Duodenal mucosa (tissue), 2 donors: ENCODE results near the gene ELK1.
"Not testable (repeated sequence)": the region's sequence is repeated elsewhere in the genome, so short reads cannot be mapped to it uniquely, and the experiment has no call there.

ENCODE experiments used
- H3K27ac ChIP-seq: one replicate; pipeline ENCODE4 v1.7.0; 2013; ENCODE audit warnings: low read depth, low read length
- H3K27me3 ChIP-seq, 2 donors: one replicate each; pipeline ENCODE4 v1.7.0; 2013; ENCODE audit warnings: low read length in 2 of 2, control low read depth in 1 of 2; ENCODE audit not compliant: insufficient read depth in 2 of 2, control insufficient read depth in 1 of 2
- H3K36me3 ChIP-seq, 2 donors: one replicate each; pipeline ENCODE4 v1.7.0; 2013; ENCODE audit warnings: low read length in 2 of 2, control low read depth in 1 of 2; ENCODE audit not compliant: insufficient read depth in 2 of 2, control insufficient read depth in 1 of 2
- H3K4me1 ChIP-seq, 2 donors: one replicate each; pipeline ENCODE4 v1.7.0; 2013; ENCODE audit warnings: low read length in 2 of 2, control low read depth in 1 of 2; ENCODE audit not compliant: insufficient read depth in 2 of 2, control insufficient read depth in 1 of 2
- H3K4me3 ChIP-seq, 2 donors: one replicate each; pipeline ENCODE4 v1.7.0; 2013; ENCODE audit warnings: low read length in 2 of 2, low read depth in 1 of 2
- H3K9ac ChIP-seq, 2 donors: one replicate each; pipeline ENCODE4 v1.7.0; 2013; ENCODE audit warnings: low read length in 2 of 2, low read depth in 1 of 2
- H3K9me3 ChIP-seq, 2 donors: one replicate each; pipeline ENCODE4 v1.7.0; 2013; ENCODE audit warnings: low read length in 2 of 2, control low read depth in 1 of 2; ENCODE audit not compliant: control insufficient read depth in 1 of 2

Gene ELK1

DNA sequence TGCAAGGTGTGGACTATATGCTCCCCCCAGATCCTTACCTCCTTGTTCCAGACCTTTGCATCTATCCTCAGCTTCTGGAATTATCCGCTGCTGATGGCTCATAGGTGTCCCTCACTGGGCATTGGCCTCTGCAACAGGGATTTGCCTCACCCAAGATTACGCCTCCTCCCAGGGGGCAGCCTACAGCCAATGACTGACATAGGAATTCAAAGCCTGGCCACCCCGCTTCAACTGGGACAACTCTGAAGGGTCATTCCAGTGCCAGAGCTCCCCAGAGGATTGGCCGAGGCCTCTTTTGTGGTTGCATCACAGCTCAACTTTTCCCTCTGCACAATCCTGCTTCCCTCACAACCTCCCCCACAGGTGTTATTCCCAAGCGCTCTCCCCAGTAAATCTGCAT is 35.7 kb downstream of the ELK1 start:
- no peaks in the 10 kb centered on the region for H3K36me3 ChIP-seq
- H3K27ac ChIP-seq, result no peak overlapping the region
- no peaks in the 10 kb centered on the region for H3K4me1 ChIP-seq
- H3K27me3 ChIP-seq, result no peaks in the 10 kb centered on the region
- H3K4me3 ChIP-seq, result no peak overlapping the region
- H3K9me3 ChIP-seq, result no peaks in the 10 kb centered on the region
- H3K9ac ChIP-seq, result no peak overlapping the region

- Histone ChIP-seq H3K27ac (no peak overlapping the region), H3K4me3 (no peak overlapping the region), H3K9ac (no peak overlapping the region), H3K4me1 (no peaks in the 10 kb centered on the region), H3K27me3 (no peaks in the 10 kb centered on the region), H3K36me3 (no peaks in the 10 kb centered on the region), H3K9me3 (no peaks in the 10 kb centered on the region)
These were observed 37.3 kb downstream of the ELK1 start for GRCh38 chrX:47613082-47613481.

DNA sequence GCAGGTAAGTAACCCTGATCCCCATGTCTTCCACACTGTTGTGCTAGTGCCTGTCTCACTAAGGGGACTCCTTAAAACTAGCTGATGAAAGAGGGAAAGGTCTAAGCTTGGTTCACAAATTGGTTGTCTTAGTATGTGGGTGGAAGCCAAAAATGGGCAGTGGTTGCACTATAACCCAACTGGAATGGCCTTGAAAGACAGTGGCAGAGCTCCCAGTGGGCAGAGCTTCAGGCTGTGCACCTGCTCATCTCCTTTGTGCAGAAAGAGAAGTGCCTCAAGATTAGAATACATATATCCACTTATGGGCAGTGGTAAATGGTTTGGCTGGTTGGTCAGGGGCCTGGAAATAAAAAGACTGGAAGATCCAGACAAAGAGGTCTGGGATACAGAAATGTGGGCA is 37.9 kb downstream of the ELK1 start:
- no peak overlapping the region for H3K9ac ChIP-seq
- no peaks in the 10 kb centered on the region for H3K27me3 ChIP-seq
- no peaks in the 10 kb centered on the region for H3K9me3 ChIP-seq
- H3K36me3 ChIP-seq, result no peaks in the 10 kb centered on the region
- H3K27ac ChIP-seq, result no peak overlapping the region
- H3K4me3 ChIP-seq, result no peak overlapping the region
- no peaks in the 10 kb centered on the region for H3K4me1 ChIP-seq

DNA sequence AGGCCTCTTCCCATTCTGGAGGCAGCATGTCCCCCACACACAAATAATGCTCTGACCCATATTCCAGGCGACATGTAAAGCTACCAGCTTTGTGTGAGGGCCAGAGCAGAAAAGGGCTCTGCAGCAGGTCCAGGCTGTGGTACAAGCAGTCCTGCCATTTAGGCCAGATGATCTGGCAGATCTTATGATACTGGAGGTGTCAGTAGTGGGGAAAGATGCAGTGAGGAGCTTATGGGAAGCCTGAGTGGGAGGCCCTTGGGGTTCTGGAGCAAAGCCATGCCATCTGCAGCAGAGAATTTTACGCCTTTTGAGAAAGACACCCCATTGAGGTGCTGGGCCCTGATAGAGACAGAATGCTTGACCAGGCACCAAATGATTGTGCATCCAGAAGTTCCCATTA is 38.4 kb downstream of the ELK1 start:
- Histone ChIP-seq H3K9me3 (no peaks in the 10 kb centered on the region), H3K4me1 (no peaks in the 10 kb centered on the region), H3K36me3 (no peaks in the 10 kb centered on the region), H3K4me3 (no peak overlapping the region), H3K9ac (no peak overlapping the region), H3K27me3 (no peaks in the 10 kb centered on the region), H3K27ac (no peak overlapping the region)

DNA sequence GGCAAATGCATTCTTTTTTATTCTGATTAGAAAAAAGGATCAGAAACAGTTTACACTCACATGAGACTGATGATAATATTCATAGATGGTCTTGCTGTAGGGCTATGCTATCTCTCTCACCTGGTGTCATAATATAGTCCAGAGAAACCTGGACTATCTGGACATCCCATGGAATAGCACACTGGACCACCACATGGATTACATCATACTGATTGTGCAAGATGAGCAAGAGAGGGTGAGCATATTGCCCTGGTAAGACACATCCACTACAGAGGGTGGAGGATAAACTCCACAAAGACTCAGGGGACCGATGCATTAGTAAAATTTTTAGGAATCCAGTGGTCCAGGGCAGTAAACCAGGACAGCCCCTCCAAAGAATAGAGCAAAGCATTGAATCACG is 38.9 kb downstream of the ELK1 start:
- Histone ChIP-seq H3K9me3 (no peaks in the 10 kb centered on the region), H3K9ac (no peak overlapping the region), H3K27ac (no peak overlapping the region), H3K4me3 (no peak overlapping the region), H3K27me3 (no peaks in the 10 kb centered on the region), H3K36me3 (no peaks in the 10 kb centered on the region), H3K4me1 (no peaks in the 10 kb centered on the region)

- no peaks in the 10 kb centered on the region for H3K27me3 ChIP-seq
- no peaks in the 10 kb centered on the region for H3K9me3 ChIP-seq
- H3K9ac ChIP-seq, result no peak overlapping the region
- no peak overlapping the region for H3K27ac ChIP-seq
- no peak overlapping the region for H3K4me3 ChIP-seq
- no peaks in the 10 kb centered on the region for H3K36me3 ChIP-seq
- no peaks in the 10 kb centered on the region for H3K4me1 ChIP-seq
These were observed 39.9 kb downstream of the ELK1 start for GRCh38 chrX:47610511-47610910.

GRCh38 chrX:47608130-47608810 is 42.1 kb downstream of the ELK1 start:
- Histone ChIP-seq H3K4me1 (no peaks in the 10 kb centered on the region), H3K4me3 (no peak overlapping the region), H3K9me3 (no peaks in the 10 kb centered on the region), H3K9ac (no peak overlapping the region), H3K27me3 (no peaks in the 10 kb centered on the region), H3K27ac (no peak overlapping the region), H3K36me3 (no peaks in the 10 kb centered on the region)

DNA sequence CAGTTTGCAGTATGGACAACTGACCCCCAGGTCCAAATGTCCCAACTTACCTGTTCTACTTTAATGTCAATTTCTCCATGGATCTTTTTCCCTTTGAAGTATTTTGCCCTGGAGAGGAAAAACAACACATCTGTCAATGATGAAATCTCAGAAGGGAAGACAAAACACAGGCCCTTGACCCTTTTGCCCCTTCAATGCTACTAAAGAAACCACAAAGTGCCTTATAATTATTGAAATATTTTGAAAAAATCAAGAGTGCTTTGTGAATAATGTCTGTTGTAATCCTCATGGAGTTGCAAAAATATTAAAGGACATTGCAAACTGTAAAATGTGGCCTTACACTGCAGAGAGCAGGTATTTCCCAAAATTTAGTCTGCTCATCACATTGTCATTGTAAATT is 43.3 kb downstream of the ELK1 start:
- Histone ChIP-seq H3K4me3 (no peak overlapping the region), H3K9me3 (no peaks in the 10 kb centered on the region), H3K9ac (no peak overlapping the region), H3K36me3 (no peaks in the 10 kb centered on the region), H3K4me1 (no peaks in the 10 kb centered on the region), H3K27ac (no peak overlapping the region), H3K27me3 (no peaks in the 10 kb centered on the region)

GRCh38 chrX:47605024-47605423 is 45.3 kb downstream of the ELK1 start:
- no peaks in the 10 kb centered on the region for H3K27me3 ChIP-seq
- H3K27ac ChIP-seq, result no peak overlapping the region
- H3K9me3 ChIP-seq, result no peaks in the 10 kb centered on the region
- no peak overlapping the region for H3K9ac ChIP-seq
- no peaks in the 10 kb centered on the region for H3K36me3 ChIP-seq
- H3K4me3 ChIP-seq, result no peak overlapping the region
- no peaks in the 10 kb centered on the region for H3K4me1 ChIP-seq

DNA sequence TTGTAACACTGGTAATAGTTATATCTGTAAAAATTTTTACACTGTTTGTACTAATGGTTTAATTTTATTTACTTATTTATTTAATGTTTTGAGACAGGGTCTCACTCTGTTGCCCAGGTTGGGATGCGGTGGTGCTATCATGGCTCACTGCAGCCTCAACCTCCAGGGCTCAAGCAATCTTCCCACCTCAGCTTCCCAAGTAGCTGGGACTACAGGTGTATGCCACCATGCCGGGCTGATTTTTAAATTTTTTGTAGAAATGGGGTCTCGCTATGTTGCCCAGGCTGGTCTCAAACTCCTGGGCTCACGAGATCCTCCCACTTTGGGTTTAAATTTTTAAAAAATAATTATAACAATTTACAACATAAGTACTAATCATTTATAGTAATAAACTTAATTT is 47.2 kb downstream of the ELK1 start:
- H3K9me3 ChIP-seq, H3K27me3 ChIP-seq, H3K27ac ChIP-seq, H3K36me3 ChIP-seq, H3K4me3 ChIP-seq, H3K4me1 ChIP-seq, H3K9ac ChIP-seq: not testable (repeated sequence)

GRCh38 chrX:47597222-47597621 is 53.1 kb downstream of the ELK1 start:
- Histone ChIP-seq H3K9me3 (no peaks in the 10 kb centered on the region), H3K27ac (no peak overlapping the region), H3K27me3 (no peaks in the 10 kb centered on the region), H3K9ac (no peak overlapping the region), H3K36me3 (no peaks in the 10 kb centered on the region), H3K4me1 (no peaks in the 10 kb centered on the region), H3K4me3 (no peak overlapping the region)
